Suprapubic skin (tissue), 4 donors: ENCODE measurements around the gene TAF1B. TPM values are rescaled to one million over a fixed set of nuclear protein-coding genes. Genes with fewer than 3 reads are reported as not detected.

Source experiments
- DNase-seq, 2 donors: peaks; one replicate each; pipeline ENCODE4 v3.0.0-alpha.2; 2019; ENCODE audit warnings: low spot score in 2 of 2
- H3K27ac ChIP-seq: fragments of 200-600 bp; sonication (generic); one replicate; pipeline ENCODE4 v1.5.1; 2019
- H3K27me3 ChIP-seq: fragments of 200-600 bp; sonication (generic); one replicate; pipeline ENCODE4 v1.5.1; 2019
- H3K36me3 ChIP-seq: fragments of 200-600 bp; sonication (generic); one replicate; pipeline ENCODE4 v1.5.1; 2019
- H3K4me1 ChIP-seq: fragments of 200-600 bp; sonication (generic); one replicate; pipeline ENCODE4 v1.5.1; 2019
- H3K4me3 ChIP-seq: fragments of 200-600 bp; sonication (generic); one replicate; pipeline ENCODE4 v1.5.1; 2019; ENCODE audit warnings: mild to moderate bottlenecking
- H3K9me3 ChIP-seq: fragments of 200-600 bp; sonication (generic); one replicate; pipeline ENCODE4 v1.5.1; 2019
- EP300 ChIP-seq: sonication (generic); formaldehyde crosslinking; IDR thresholded peaks from one replicate; pipeline ENCODE4 v1.6.1; 2017; ENCODE audit warnings: antibody characterized with exemption
- POLR2A ChIP-seq, 2 donors: fragments of 450-650 bp; IDR thresholded peaks; one replicate each; pipeline ENCODE4 v1.6.1; 2017; ENCODE audit warnings: antibody characterized with exemption in 2 of 2, mild to moderate bottlenecking in 2 of 2, moderate library complexity in 2 of 2
- POLR2AphosphoS5 ChIP-seq, 3 donors: sonication (generic); formaldehyde crosslinking; IDR thresholded peaks; one replicate each; pipeline ENCODE4 v1.6.1; 2017; ENCODE audit warnings: antibody characterized with exemption in 3 of 3
- WGBS: methylation state at CpG from one replicate; pipeline ENCODE4 v1.1.5; 2018; 5-methylcytosine and 5-hydroxymethylcytosine counted together
- total RNA-seq, 4 donors: library from RNA; depleted of rRNA; stranded (reverse); fragments of >200 nt; gene quantifications; one replicate each; pipeline ENCODE4 v1.1.0, GENCODE V29; 2016
- TF ChIP-seq, protein P1 (sequence below), 2 donors: fragments of 200-600 bp in 1 of 2; fragments of 450-650 bp in 1 of 2; sonication (generic) in 1 of 2; IDR thresholded peaks; one replicate each; pipeline ENCODE4 v1.5.1; 2016 to 2019; ENCODE audit warnings: antibody characterized with exemption in 2 of 2, mild to moderate bottlenecking in 1 of 2, moderate library complexity in 1 of 2

Gene TAF1B
- total RNA-seq, 4 donors from 2014 or later: 12.7 to 24.0 (median 18.0) TPM

DNA sequence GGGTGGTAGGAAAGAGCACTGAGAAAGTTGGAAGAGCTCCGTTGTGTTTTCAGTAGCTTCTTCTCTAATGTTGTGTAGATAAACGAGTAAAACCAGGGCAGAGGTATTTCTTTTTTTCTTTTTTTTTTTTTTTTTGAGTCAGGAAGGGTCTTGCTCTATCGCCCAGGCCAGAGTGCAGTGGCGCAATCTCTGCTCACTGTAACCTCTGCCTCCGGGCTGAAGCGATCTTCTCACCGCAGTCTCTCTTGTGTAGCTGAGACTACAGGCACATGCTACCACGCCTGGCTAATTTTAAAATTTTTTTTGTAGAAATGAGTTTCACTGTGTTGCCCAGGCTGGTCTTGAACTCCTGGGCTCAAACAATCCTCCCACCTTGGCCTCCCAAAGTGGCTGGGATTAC lies 114.8 kb downstream of the TAF1B start:
- 89% methylated on average over 8 of the region's 8 CpGs for WGBS
- no peaks in the 10 kb centered on the region for H3K27me3 ChIP-seq

GRCh38 chr2:9959262-9959661 lies 116.0 kb downstream of the TAF1B start:
- WGBS: 91% methylated on average over 3 of the region's 3 CpGs
- DNase-seq: no peak
- TF ChIP-seq EP300 (no peak), POLR2AphosphoS5 (IDR thresholded peaks at IDR 0.05) (no peak), POLR2A (IDR thresholded peaks at IDR 0.05) (no peak)
- TF ChIP-seq, protein P1, sequence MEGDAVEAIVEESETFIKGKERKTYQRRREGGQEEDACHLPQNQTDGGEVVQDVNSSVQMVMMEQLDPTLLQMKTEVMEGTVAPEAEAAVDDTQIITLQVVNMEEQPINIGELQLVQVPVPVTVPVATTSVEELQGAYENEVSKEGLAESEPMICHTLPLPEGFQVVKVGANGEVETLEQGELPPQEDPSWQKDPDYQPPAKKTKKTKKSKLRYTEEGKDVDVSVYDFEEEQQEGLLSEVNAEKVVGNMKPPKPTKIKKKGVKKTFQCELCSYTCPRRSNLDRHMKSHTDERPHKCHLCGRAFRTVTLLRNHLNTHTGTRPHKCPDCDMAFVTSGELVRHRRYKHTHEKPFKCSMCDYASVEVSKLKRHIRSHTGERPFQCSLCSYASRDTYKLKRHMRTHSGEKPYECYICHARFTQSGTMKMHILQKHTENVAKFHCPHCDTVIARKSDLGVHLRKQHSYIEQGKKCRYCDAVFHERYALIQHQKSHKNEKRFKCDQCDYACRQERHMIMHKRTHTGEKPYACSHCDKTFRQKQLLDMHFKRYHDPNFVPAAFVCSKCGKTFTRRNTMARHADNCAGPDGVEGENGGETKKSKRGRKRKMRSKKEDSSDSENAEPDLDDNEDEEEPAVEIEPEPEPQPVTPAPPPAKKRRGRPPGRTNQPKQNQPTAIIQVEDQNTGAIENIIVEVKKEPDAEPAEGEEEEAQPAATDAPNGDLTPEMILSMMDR (IDR thresholded peaks at IDR 0.05): no peak
- H3K4me3 ChIP-seq: no peak overlapping the region
- no peaks in the 10 kb centered on the region for H3K9me3 ChIP-seq
- H3K36me3 ChIP-seq: peaks cover 10% of the 10 kb centered on the region
- H3K27me3 ChIP-seq: no peaks in the 10 kb centered on the region
- H3K4me1 ChIP-seq: peaks cover 3% of the 10 kb centered on the region
- H3K27ac ChIP-seq: no peak overlapping the region

More for the DNA sequence above, 114.8 kb downstream of the TAF1B start:
- Histone ChIP-seq H3K36me3 (peaks cover 6% of the 10 kb centered on the region), H3K4me3 (no peak overlapping the region), H3K4me1 (peaks cover 7% of the 10 kb centered on the region), H3K27ac (no peak overlapping the region), H3K9me3 (no peaks in the 10 kb centered on the region)
- TF ChIP-seq EP300: no peak
- no peak for TF ChIP-seq POLR2A (IDR thresholded peaks at IDR 0.05)
- TF ChIP-seq POLR2AphosphoS5 (IDR thresholded peaks at IDR 0.05): no peak
- TF ChIP-seq, protein P1 (IDR thresholded peaks at IDR 0.05): no peak
- DNase-seq: no peak

DNA sequence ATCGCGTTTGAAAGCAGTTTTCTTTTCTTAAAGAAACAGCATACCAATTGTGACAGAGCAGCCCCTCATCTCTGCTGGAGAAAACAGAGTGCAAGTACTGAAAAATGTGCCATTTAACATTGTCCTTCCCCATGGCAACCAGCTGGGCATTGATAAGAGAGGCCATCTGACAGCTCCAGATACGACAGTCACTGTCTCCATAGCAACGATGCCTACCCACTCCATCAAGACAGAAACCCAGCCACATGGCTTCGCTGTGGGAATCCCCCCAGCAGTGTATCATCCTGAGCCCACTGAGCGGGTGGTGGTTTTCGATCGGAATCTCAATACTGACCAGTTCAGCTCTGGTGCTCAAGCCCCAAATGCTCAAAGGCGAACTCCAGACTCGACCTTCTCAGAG lies 117.7 kb downstream of the TAF1B start:
- Histone ChIP-seq H3K27me3 (no peaks in the 10 kb centered on the region), H3K4me3 (no peak overlapping the region), H3K9me3 (no peaks in the 10 kb centered on the region), H3K4me1 (no peaks in the 10 kb centered on the region), H3K27ac (no peak overlapping the region), H3K36me3 (peaks cover 19% of the 10 kb centered on the region)
- 84% methylated on average over 10 of the region's 10 CpGs for WGBS
- DNase-seq: no peak
- TF ChIP-seq POLR2AphosphoS5 (IDR thresholded peaks at IDR 0.05) (no peak), POLR2A (IDR thresholded peaks at IDR 0.05) (no peak), EP300 (no peak)
- TF ChIP-seq, protein P1 (IDR thresholded peaks at IDR 0.05): no peak

GRCh38 chr2:9964334-9964980 lies 121.2 kb downstream of the TAF1B start:
- no peak overlapping the region for H3K4me3 ChIP-seq
- H3K36me3 ChIP-seq: peaks cover 28% of the 10 kb centered on the region
- TF ChIP-seq EP300 (no peak), POLR2A (IDR thresholded peaks at IDR 0.05) (no peak), POLR2AphosphoS5 (IDR thresholded peaks at IDR 0.05) (no peak)
- TF ChIP-seq, protein P1 (IDR thresholded peaks at IDR 0.05): no peak
- no peaks in the 10 kb centered on the region for H3K27me3 ChIP-seq
- H3K9me3 ChIP-seq: no peaks in the 10 kb centered on the region
- DNase-seq: no peak
- H3K27ac ChIP-seq: no peak overlapping the region
- WGBS: 68% methylated on average over 7 of the region's 7 CpGs
- peaks cover 11% of the 10 kb centered on the region for H3K4me1 ChIP-seq

DNA sequence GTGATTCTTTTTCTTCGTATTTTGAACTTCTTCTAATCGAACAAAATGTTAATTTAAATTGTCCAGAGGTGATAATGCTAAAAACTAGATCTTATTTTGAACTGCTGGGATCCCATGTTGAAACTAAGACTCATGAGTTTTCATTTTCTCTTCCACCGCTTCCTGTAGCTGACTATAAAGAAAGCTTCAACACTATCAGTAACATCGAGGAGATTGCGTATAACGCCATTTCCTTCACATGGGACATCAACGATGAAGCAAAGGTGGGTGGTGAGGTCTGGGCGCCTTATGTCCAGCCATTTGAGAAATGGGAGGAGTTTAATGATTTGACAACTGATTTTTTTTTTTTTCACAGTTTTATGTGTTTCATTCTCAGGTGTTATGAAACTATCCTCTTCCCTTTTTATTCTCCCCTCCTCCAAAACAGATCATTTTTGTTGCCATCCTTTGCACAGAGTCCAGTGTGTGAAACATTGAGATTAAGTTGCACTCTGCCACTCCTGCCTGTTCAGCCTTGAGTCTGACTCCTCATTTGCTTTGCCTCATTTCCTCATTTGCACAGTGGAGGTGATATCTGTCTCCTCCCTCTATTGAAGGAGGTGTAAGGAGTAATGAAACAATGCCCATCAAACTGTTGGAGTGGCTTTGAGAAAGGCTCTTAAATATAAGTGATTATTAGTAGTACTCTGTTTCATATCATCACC lies 122.0 kb downstream of the TAF1B start:
- Histone ChIP-seq H3K4me1 (peaks cover 14% of the 10 kb centered on the region), H3K36me3 (peaks cover 28% of the 10 kb centered on the region), H3K27me3 (no peaks in the 10 kb centered on the region), H3K27ac (peak overlapping the region; percentile 29), H3K4me3 (no peak overlapping the region), H3K9me3 (no peaks in the 10 kb centered on the region)
- 91% methylated on average over 8 of the region's 8 CpGs for WGBS
- no peak for DNase-seq
- TF ChIP-seq POLR2A (IDR thresholded peaks at IDR 0.05): no peak
- no peak for TF ChIP-seq POLR2AphosphoS5 (IDR thresholded peaks at IDR 0.05)
- TF ChIP-seq, protein P1 (IDR thresholded peaks at IDR 0.05): no peak
- TF ChIP-seq EP300: no peak
